A549 (cell line): ENCODE results near the gene CYP2A6. TPM values are rescaled to one million over a fixed set of nuclear protein-coding genes. Genes with fewer than 3 reads are reported as not detected.
"Not testable (repeated sequence)": the region's sequence is repeated elsewhere in the genome, so short reads cannot be mapped to it uniquely, and the experiment has no call there.

ENCODE experiments used
- ATAC-seq, 2 experiments: fragments of 200-7000 bp in 1 of 2; fragments of >200 bp in 1 of 2; cut with Nextera tagmentation in 1 of 2; cut with Tn5 transposase in 1 of 2; 3 replicates each; pipeline versions ENCODE4 v1.8.0 to v1.9.1; 2018 to 2020; ENCODE audit warnings: mild to moderate bottlenecking in 1 of 2, moderate library complexity in 1 of 2
- CTCF ChIA-PET: fragments of 300-600 bp; sonication (Branson Sonifier 250); formaldehyde crosslinking; extraction: SDS; loops from one replicate; lab custom pipeline; 2021; ENCODE audit warnings: antibody characterized with exemption, inconsistent platforms; lab: Yijun Ruan, JAX
- POLR2A ChIA-PET: fragments of 350-600 bp; formaldehyde crosslinking; extraction: SDS; loops from one replicate; lab custom pipeline; 2021; ENCODE audit warnings: antibody characterized with exemption, inconsistent platforms; lab: Yijun Ruan, JAX
- DNase-seq, 2 experiments: peaks; one replicate each; pipeline versions ENCODE4 v3.0.0 to v3.0.0-alpha.2; 2011 to 2016; ENCODE audit warnings: low read depth in 1 of 2, low spot score in 1 of 2
- FAIRE-seq: peaks from 2 replicates; lab custom pipeline; 2011; peaks lifted over from hg19 to GRCh38; lab: Jason Lieb, UNC
- H3K27ac ChIP-seq, 2 experiments: fragments of >200 bp; sonication (Bioruptor Twin); formaldehyde crosslinking; 3 replicates each; pipeline ENCODE4 v1.5.1; 2016 to 2017
- H3K4me1 ChIP-seq: fragments of >200 bp; sonication (Bioruptor Twin); formaldehyde crosslinking; 3 replicates; pipeline ENCODE4 v1.6.1; 2016
- H3K4me2 ChIP-seq: fragments of >200 bp; sonication (Bioruptor Twin); formaldehyde crosslinking; 3 replicates; pipeline ENCODE4 v1.6.1; 2016
- H3K4me3 ChIP-seq: fragments of >200 bp; sonication (Bioruptor Twin); formaldehyde crosslinking; 3 replicates; pipeline ENCODE4 v1.5.1; 2016
- H3K9me3 ChIP-seq: fragments of >200 bp; sonication (Bioruptor Twin); formaldehyde crosslinking; 3 replicates; pipeline ENCODE4 v1.6.1; 2016
- CBX8 ChIP-seq: fragments of 200-600 bp; sonication (generic); IDR thresholded peaks from 2 replicates; pipeline ENCODE4 v1.6.1; 2016
- CHD4 ChIP-seq: fragments of 200-600 bp; sonication (generic); IDR thresholded peaks from 2 replicates; pipeline ENCODE4 v1.6.1; 2016; ENCODE audit warnings: antibody characterized with exemption, mild to moderate bottlenecking, borderline replicate concordance
- EHF ChIP-seq: fragments of 250-450 bp; sonication (Bioruptor Pico); IDR thresholded peaks from 2 replicates; pipeline ENCODE4 v1.5.0; 2020; ENCODE audit warnings: mild to moderate bottlenecking
- HDAC2 ChIP-seq: fragments of 200-600 bp; sonication (generic); IDR thresholded peaks from 2 replicates; pipeline ENCODE4 v1.6.1; 2016
- MAFK ChIP-seq: fragments of 450-650 bp; IDR thresholded peaks from 2 replicates; pipeline ENCODE4 v1.6.1; 2014; ENCODE audit not compliant: partially characterized antibody
- MAZ ChIP-seq: fragments of 150-350 bp; IDR thresholded peaks from 2 replicates; pipeline ENCODE4 v1.6.1; 2014; ENCODE audit warnings: antibody characterized with exemption, low read depth, low read length, borderline replicate concordance
- NPAS2 ChIP-seq: fragments of 250-450 bp; sonication (Bioruptor Pico); IDR thresholded peaks from 2 replicates; pipeline ENCODE4 v1.8.0; 2022; ENCODE audit warnings: mild to moderate bottlenecking, moderate library complexity, borderline replicate concordance
- RARB ChIP-seq: fragments of 250-450 bp; sonication (Bioruptor Pico); IDR thresholded peaks from 2 replicates; pipeline ENCODE4 v1.8.0; 2021; ENCODE audit warnings: mild to moderate bottlenecking, moderate library complexity
- WGBS: methylation state at CpG from one replicate; pipeline ENCODE4 v1.1.6; 2017; ENCODE audit errors: missing lambda C conversion rate; 5-methylcytosine and 5-hydroxymethylcytosine counted together
- polyA plus RNA-seq, 4 experiments: library from polyadenylated mRNA; depleted of rRNA in 3 of 4; stranded (reverse); fragments of >200 nt; fragmentation: RNase III in 1 of 4; extraction: RNeasy Plus Mini Kit Qiagen cat#74134 plus additional on column Dnase treatment in 1 of 4; gene quantifications; 2 replicates in 3 of 4; 3 replicates in 1 of 4; pipeline ENCODE4 v1.2.3, GENCODE V29; 2011 to 2017

Gene CYP2A6
- polyA plus RNA-seq, 2 of the 4 experiments (the other 2 are of a cell fraction): not detected

- ATAC-seq: no peak
- WGBS: 73% methylated on average over 4 of the region's 4 CpGs
- Histone ChIP-seq H3K27ac (no peak overlapping the region; a peak in 1 of 6 replicates), H3K9me3 (no peaks in the 10 kb centered on the region), H3K4me3 (no peak overlapping the region), H3K4me2 (no peak overlapping the region), H3K4me1 (0 out of 3 replicates have a peak, but pooled peaks cover 9% of the 10 kb centered on the region)
- POLR2A ChIA-PET: no interaction called here
- FAIRE-seq: no peak
- no peak for TF ChIP-seq HDAC2
- no peak for TF ChIP-seq CBX8
- no peak for TF ChIP-seq RARB (CRISPR knock-in tag)
- TF ChIP-seq CHD4: no peak
- TF ChIP-seq MAZ: no peak
- no peak for TF ChIP-seq MAFK
- TF ChIP-seq EHF (CRISPR knock-in tag): no peak
- no peak for TF ChIP-seq NPAS2 (CRISPR knock-in tag)
- DNase-seq: no peak
- CTCF ChIA-PET: interaction anchor here (0.6 to 1.4 kb wide), 2 partner anchors 26 to 38 kb away, joined by 3 to 4 read pairs; partner anchors contain the start of gene CYP2A6
Observed at GRCh38 chr19:40888191-40888590, 37.9 kb upstream of the CYP2A6 start.

GRCh38 chr19:40884187-40884931, 34.1 kb upstream of the CYP2A6 start:
- H3K4me3 ChIP-seq, POLR2A ChIA-PET, H3K9me3 ChIP-seq, DNase-seq, ATAC-seq, CTCF ChIA-PET, FAIRE-seq, H3K4me1 ChIP-seq, H3K27ac ChIP-seq, H3K4me2 ChIP-seq: not testable (repeated sequence)
- no CpG with 5 or more reads among the region's 1 CpG for WGBS

GRCh38 chr19:40882062-40882461, 31.8 kb upstream of the CYP2A6 start, which contains the start of gene CYP2A7:
CYP2A7 (minus strand) TSS chr19:40882231; CDS start chr19:40882210, 21 bp downstream.
- CTCF ChIA-PET, H3K4me3 ChIP-seq, FAIRE-seq, H3K4me1 ChIP-seq, POLR2A ChIA-PET, DNase-seq, H3K4me2 ChIP-seq, H3K9me3 ChIP-seq, ATAC-seq, H3K27ac ChIP-seq: not testable (repeated sequence)
- WGBS: 74% methylated on average over 3 of the region's 3 CpGs

- CTCF ChIA-PET, FAIRE-seq, ATAC-seq: not testable (repeated sequence)
Observed at GRCh38 chr19:40879349-40879748, 29.1 kb upstream of the CYP2A6 start.

GRCh38 chr19:40875526-40875951, 25.3 kb upstream of the CYP2A6 start:
- FAIRE-seq, H3K4me3 ChIP-seq, DNase-seq, POLR2A ChIA-PET, H3K4me1 ChIP-seq, H3K27ac ChIP-seq: not testable (repeated sequence)
- peak in 1 of 2 experiments; percentile 68; a peak in 4 of 6 replicates for ATAC-seq
- WGBS: 39% methylated on average over 21 of the region's 23 CpGs
- CTCF ChIA-PET: interaction anchor here (1.3 to 1.7 kb wide), 2 partner anchors 17 to 56 kb away, joined by 3 read pairs; no protein-coding TSS in a partner anchor
- Histone ChIP-seq H3K9me3 (peaks cover 21% of the 10 kb centered on the region), H3K4me2 (peak overlapping the region; percentile 36)

More at GRCh38 chr19:40879349-40879748, 29.1 kb upstream of the CYP2A6 start:
- H3K4me3 ChIP-seq, H3K27ac ChIP-seq, DNase-seq, H3K9me3 ChIP-seq, H3K4me2 ChIP-seq, POLR2A ChIA-PET, H3K4me1 ChIP-seq: not testable (repeated sequence)
- 67% methylated on average over 4 of the region's 4 CpGs for WGBS

GRCh38 chr19:40874874-40875273, 24.6 kb upstream of the CYP2A6 start:
- not testable (repeated sequence) for FAIRE-seq, H3K4me1 ChIP-seq

More at GRCh38 chr19:40874874-40875273, 24.6 kb upstream of the CYP2A6 start:
- 86% methylated on average over 2 of the region's 4 CpGs for WGBS
- CTCF ChIA-PET: interaction anchor here (1.3 to 1.7 kb wide), 2 partner anchors 17 to 55 kb away, joined by 3 read pairs; no protein-coding TSS in a partner anchor
- POLR2A ChIA-PET, H3K27ac ChIP-seq, H3K4me3 ChIP-seq, ATAC-seq, DNase-seq: not testable (repeated sequence)
- Histone ChIP-seq H3K4me2 (peak overlapping the region; percentile 36; the same call in 1 of the 3 replicates), H3K9me3 (peaks cover 27% of the 10 kb centered on the region)
